WERI-Rb-1 (cell line): Measurements from ENCODE around the gene GIMAP4.

Experiments
- DNase-seq: peaks from one replicate; pipeline ENCODE4 v3.0.0-alpha.2; 2020
- H3K27ac ChIP-seq: fragments of 250-450 bp; sonication (Bioruptor Pico); 2 replicates; pipeline ENCODE4 v1.5.1; 2020; ENCODE audit warnings: mild to moderate bottlenecking, moderate library complexity
- H3K27me3 ChIP-seq: fragments of 250-450 bp; sonication (Bioruptor Pico); 2 replicates; pipeline ENCODE4 v1.5.1; 2021; ENCODE audit warnings: mild to moderate bottlenecking, low read depth, moderate library complexity; ENCODE audit not compliant: insufficient read depth, severe bottlenecking
- H3K36me3 ChIP-seq: fragments of 250-450 bp; sonication (Bioruptor Pico); 2 replicates; pipeline ENCODE4 v1.5.1; 2020; ENCODE audit warnings: mild to moderate bottlenecking, moderate library complexity
- H3K4me3 ChIP-seq: 2 replicates; pipeline ENCODE4 v1.5.1; 2011; ENCODE audit warnings: low read depth, mild to moderate bottlenecking, control low read depth, low read length
- H3K9me3 ChIP-seq: fragments of 250-450 bp; sonication (Bioruptor Pico); 2 replicates; pipeline ENCODE4 v1.5.1; 2021; ENCODE audit warnings: mild to moderate bottlenecking, moderate library complexity; ENCODE audit not compliant: severe bottlenecking
- CTCF ChIP-seq: IDR thresholded peaks from 2 replicates; pipeline ENCODE4 v1.5.1; 2011; ENCODE audit warnings: low read depth, mild to moderate bottlenecking, control low read depth, inconsistent platforms, low read length

Gene GIMAP4

GRCh38 chr7:150564566-150564965 lies 2.6 kb upstream of the GIMAP4 start:
- Histone ChIP-seq H3K27ac (no peak overlapping the region), H3K36me3 (no peaks in the 10 kb centered on the region), H3K9me3 (peaks cover 5% of the 10 kb centered on the region), H3K4me3 (no peak overlapping the region), H3K27me3 (no peaks in the 10 kb centered on the region)
- TF ChIP-seq CTCF = no peak
- DNase-seq = no peak

- H3K4me3 ChIP-seq = no peak overlapping the region
- H3K27ac ChIP-seq = no peak overlapping the region
- H3K9me3 ChIP-seq = peaks cover 2% of the 10 kb centered on the region
- DNase-seq = no peak
- no peak for TF ChIP-seq CTCF
- H3K27me3 ChIP-seq = no peaks in the 10 kb centered on the region
- no peaks in the 10 kb centered on the region for H3K36me3 ChIP-seq
These were observed 2.0 kb upstream of the GIMAP4 start for GRCh38 chr7:150565239-150565638.

GRCh38 chr7:150566123-150566522 lies 1.1 kb upstream of the GIMAP4 start:
- DNase-seq = no peak
- no peak for TF ChIP-seq CTCF
- Histone ChIP-seq H3K4me3 (no peak overlapping the region), H3K36me3 (no peaks in the 10 kb centered on the region), H3K27me3 (no peaks in the 10 kb centered on the region), H3K27ac (no peak overlapping the region), H3K9me3 (no peaks in the 10 kb centered on the region)

GRCh38 chr7:150566572-150566971 lies 618 bp upstream of the GIMAP4 start:
- no peak overlapping the region for H3K27ac ChIP-seq
- no peaks in the 10 kb centered on the region for H3K36me3 ChIP-seq
- DNase-seq = no peak
- no peaks in the 10 kb centered on the region for H3K9me3 ChIP-seq
- TF ChIP-seq CTCF = no peak
- no peaks in the 10 kb centered on the region for H3K27me3 ChIP-seq
- H3K4me3 ChIP-seq = no peak overlapping the region

- Histone ChIP-seq H3K9me3 (no peaks in the 10 kb centered on the region), H3K27ac (no peak overlapping the region), H3K4me3 (no peak overlapping the region), H3K36me3 (no peaks in the 10 kb centered on the region), H3K27me3 (no peaks in the 10 kb centered on the region)
- no peak for DNase-seq
- no peak for TF ChIP-seq CTCF
These were observed 696 bp downstream of the GIMAP4 start for GRCh38 chr7:150567871-150568301.

- Histone ChIP-seq H3K27ac (no peak overlapping the region), H3K36me3 (no peaks in the 10 kb centered on the region), H3K4me3 (no peak overlapping the region), H3K27me3 (no peaks in the 10 kb centered on the region), H3K9me3 (no peaks in the 10 kb centered on the region)
- no peak for DNase-seq
- TF ChIP-seq CTCF = no peak
These were observed 1.5 kb downstream of the GIMAP4 start for GRCh38 chr7:150568714-150569113.
